ENCODE data around the gene HORMAD2. TPM values are rescaled to one million over a fixed set of nuclear protein-coding genes. Genes with fewer than 3 reads are reported as not detected.

Gene HORMAD2
- total RNA-seq, 1 donor from 2014 or later = not detected

DNA sequence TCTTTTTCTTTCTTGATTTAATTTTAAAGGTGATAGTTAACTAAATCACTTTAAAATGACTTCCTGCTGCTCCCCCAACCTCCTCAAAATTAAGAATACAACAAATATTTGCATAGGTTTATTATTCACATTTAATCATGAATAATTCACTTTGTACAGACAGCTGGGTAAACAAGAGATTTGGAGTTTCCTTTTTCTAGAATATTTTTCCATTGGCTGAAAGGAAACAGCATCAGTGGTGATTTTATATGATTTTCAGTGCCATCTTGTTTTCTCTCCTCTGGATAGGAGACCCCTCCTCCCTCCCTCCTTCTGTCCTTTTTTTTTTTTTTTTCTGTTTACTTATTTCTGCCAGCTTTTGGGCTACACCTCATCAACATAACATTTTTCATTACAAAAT is 105.8 kb downstream of the HORMAD2 start:
- no peak for DNase-seq (ENCODE audit: extremely low spot score, unreplicated experiment)
- Mint-ChIP-seq H3K27ac (no peak overlapping the region), H3K4me1 (ENCODE audit: unreplicated experiment) (peaks cover 21% of the 10 kb centered on the region), H3K4me3 (no peak overlapping the region), H3K27me3 (peaks cover 13% of the 10 kb centered on the region), H3K9me3 (no peaks in the 10 kb centered on the region), H3K36me3 (no peaks in the 10 kb centered on the region)
- TF ChIP-seq, protein P1, sequence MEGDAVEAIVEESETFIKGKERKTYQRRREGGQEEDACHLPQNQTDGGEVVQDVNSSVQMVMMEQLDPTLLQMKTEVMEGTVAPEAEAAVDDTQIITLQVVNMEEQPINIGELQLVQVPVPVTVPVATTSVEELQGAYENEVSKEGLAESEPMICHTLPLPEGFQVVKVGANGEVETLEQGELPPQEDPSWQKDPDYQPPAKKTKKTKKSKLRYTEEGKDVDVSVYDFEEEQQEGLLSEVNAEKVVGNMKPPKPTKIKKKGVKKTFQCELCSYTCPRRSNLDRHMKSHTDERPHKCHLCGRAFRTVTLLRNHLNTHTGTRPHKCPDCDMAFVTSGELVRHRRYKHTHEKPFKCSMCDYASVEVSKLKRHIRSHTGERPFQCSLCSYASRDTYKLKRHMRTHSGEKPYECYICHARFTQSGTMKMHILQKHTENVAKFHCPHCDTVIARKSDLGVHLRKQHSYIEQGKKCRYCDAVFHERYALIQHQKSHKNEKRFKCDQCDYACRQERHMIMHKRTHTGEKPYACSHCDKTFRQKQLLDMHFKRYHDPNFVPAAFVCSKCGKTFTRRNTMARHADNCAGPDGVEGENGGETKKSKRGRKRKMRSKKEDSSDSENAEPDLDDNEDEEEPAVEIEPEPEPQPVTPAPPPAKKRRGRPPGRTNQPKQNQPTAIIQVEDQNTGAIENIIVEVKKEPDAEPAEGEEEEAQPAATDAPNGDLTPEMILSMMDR (conservative IDR thresholded peaks at IDR 0.05) = no peak

DNA sequence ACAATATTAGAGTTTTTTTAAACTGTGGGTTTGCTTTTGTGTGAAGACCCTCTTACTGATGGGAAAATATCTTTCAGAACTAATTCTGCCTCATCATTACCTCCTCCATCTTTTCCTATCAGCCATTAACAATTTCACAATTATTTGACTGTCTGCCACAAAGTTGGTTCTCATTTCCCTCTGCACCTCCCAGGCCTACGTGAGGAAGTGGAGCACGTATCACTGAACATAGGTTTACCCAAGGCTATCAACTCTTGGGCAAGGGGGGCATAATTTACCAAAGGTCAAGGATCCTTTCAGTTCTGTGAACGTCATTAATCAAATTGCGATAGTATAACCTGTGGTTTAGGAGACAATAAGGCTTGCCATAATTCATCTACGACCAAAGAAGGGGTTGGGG is 106.2 kb downstream of the HORMAD2 start:
- H3K27me3 Mint-ChIP-seq = peaks cover 15% of the 10 kb centered on the region
- H3K4me1 Mint-ChIP-seq (ENCODE audit: unreplicated experiment) = peaks cover 23% of the 10 kb centered on the region
- no peaks in the 10 kb centered on the region for H3K9me3 Mint-ChIP-seq
- H3K4me3 Mint-ChIP-seq = no peak overlapping the region
- DNase-seq (ENCODE audit: extremely low spot score, unreplicated experiment) = no peak
- H3K27ac Mint-ChIP-seq = no peak overlapping the region
- H3K36me3 Mint-ChIP-seq = no peaks in the 10 kb centered on the region
- TF ChIP-seq, protein P1 (conservative IDR thresholded peaks at IDR 0.05) = no peak

DNA sequence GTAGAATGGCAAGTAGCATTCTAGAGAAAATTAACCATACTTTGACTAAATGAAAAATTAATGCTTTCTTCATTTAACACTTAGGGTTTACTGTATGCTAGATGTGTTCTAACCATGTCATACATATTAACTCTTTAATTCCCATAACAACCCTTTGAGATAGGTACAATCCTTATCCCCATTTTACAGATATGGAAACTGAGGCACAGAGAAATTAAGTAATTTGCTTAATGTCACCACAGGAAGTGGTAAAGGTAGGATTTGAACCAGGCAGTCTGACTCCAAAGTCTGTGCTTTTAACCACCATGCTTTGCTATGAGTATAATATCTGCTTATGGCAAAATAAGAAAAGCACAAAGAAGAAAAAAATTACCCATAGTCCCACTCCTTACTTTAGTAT is 106.8 kb downstream of the HORMAD2 start:
- Mint-ChIP-seq H3K4me1 (ENCODE audit: unreplicated experiment) (peaks cover 22% of the 10 kb centered on the region), H3K27me3 (peaks cover 14% of the 10 kb centered on the region), H3K27ac (no peak overlapping the region), H3K36me3 (no peaks in the 10 kb centered on the region), H3K9me3 (peaks cover 2% of the 10 kb centered on the region), H3K4me3 (no peak overlapping the region)
- TF ChIP-seq, protein P1 (conservative IDR thresholded peaks at IDR 0.05) = no peak
- no peak for DNase-seq (ENCODE audit: extremely low spot score, unreplicated experiment)

DNA sequence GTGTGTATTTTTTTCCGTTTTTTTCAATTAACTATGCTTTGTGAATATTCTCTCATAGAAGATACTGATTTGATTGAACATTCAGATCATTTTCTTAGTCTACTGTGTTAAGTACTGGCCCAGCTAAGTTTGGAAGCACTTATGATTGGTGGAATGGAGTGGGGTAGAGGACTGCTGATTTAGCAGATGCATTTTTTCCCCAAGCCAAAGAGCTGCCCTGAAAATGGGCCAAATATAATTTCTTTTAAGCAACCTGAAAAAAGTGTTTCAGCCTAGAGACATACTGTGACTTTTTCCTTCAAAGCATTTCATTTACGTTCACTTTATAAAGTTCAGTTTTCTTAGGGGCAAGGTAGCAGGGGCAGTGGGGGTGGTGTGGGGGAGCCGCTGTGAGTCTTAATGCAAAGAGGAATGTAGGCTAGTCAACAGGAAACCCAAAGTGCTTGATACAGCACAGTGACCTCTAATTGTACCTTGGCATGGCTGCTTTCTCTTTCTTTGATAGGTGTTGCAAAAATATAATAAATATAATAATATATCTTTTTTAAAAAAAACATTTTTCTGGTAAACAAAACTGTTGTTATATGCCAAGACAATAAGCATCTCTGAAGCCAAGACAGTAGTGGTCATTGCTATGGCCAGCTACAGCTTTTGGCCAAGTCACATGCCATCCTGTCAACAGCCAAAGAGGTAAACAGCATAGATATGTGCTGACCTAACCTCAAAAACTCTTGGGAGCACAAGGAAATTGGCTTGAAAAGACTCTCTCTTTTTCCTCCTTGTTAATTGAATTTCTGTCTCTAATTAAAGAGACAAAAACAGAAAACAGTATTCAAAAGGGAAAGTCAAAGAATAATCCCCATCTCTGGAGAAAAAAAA is 107.5 kb downstream of the HORMAD2 start:
- Mint-ChIP-seq H3K9me3 (peaks cover 5% of the 10 kb centered on the region), H3K4me1 (ENCODE audit: unreplicated experiment) (peaks cover 19% of the 10 kb centered on the region), H3K27me3 (peaks cover 16% of the 10 kb centered on the region), H3K36me3 (no peaks in the 10 kb centered on the region), H3K27ac (no peak overlapping the region), H3K4me3 (no peak overlapping the region)
- TF ChIP-seq, protein P1 (conservative IDR thresholded peaks at IDR 0.05) = no peak
- DNase-seq (ENCODE audit: extremely low spot score, unreplicated experiment) = no peak

DNA sequence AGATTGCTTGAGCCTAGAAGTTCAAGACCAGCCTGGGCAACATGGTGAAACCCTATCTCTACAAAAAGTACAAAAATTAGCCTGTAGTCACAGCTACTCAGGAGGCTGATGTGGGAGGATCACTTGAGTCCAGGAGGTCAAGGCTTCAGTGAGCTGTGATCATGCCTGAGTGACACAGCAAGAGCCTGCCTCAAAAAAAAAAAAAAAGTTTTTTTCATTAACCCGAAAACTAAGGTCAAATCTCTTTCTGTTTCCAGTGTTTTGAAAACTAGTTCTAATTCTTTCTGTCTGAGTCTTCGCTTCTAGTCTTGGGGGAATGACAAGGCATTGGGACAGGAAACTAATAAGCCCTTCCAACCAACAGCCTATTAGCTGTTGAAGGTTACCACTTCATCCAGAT is 108.6 kb downstream of the HORMAD2 start:
- Mint-ChIP-seq H3K27ac (no peak overlapping the region), H3K27me3 (peaks cover 16% of the 10 kb centered on the region), H3K4me1 (ENCODE audit: unreplicated experiment) (peaks cover 19% of the 10 kb centered on the region), H3K9me3 (peaks cover 5% of the 10 kb centered on the region), H3K4me3 (no peak overlapping the region), H3K36me3 (no peaks in the 10 kb centered on the region)
- no peak for DNase-seq (ENCODE audit: extremely low spot score, unreplicated experiment)
- TF ChIP-seq, protein P1 (conservative IDR thresholded peaks at IDR 0.05) = no peak
